ENCODE measurements around the gene CRADD. TPM values are rescaled to one million over a fixed set of nuclear protein-coding genes. Genes with fewer than 3 reads are reported as not detected.

Gene CRADD
- total and polyA plus RNA-seq, 10 of the 15 experiments (the other 5 are each of a cell fraction or from before 2014, with no cell fraction given): 7.6 to 15.5 (median 11.7) TPM

DNA sequence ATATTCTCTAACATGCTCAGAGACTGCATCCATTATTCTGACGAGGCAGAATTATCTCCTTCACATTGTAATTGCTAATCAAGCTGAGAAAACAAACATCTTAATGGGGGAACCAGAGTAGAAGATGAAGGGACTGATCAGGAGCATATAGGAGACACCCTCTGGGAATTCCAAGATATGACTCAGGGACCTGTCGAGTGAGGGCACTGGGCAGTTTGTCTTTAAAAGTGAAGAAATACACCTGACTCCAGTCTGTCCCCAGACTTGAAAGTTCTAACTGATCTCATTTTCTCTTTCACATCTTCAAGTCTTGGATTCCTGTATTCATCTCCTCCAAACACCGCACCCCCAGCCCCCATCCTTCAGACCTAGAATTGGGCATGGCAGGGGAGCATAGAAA is 244.3 kb downstream of the CRADD start:
- ChIA-PET POLR2A (no interaction called here), SMC1A (ENCODE audit: uncharacterized antibody, unreplicated experiment) (no interaction called here), RAD21 (ENCODE audit: unreplicated experiment) (no interaction called here), CTCF (interaction anchor here (0.9 kb wide), 1 partner anchor 179 kb away, joined by 3 read pairs; no protein-coding TSS in a partner anchor)
- H3K4me1 ChIP-seq (ENCODE audit: control insufficient read depth, insufficient read depth, low read length): no peaks in the 10 kb centered on the region
- FAIRE-seq (no peak), DNase-seq (ENCODE audit: low read depth, low spot score) (no peak), ATAC-seq (no peak)
- BruUV-seq (replicated peaks): no TSS peak
- H3K4me3 ChIP-seq: no peak overlapping the region
- TF ChIP-seq IKZF1 (conservative IDR thresholded peaks at IDR 0.05): no peak
- intact Hi-C loops (cut with micrococcal nuclease; ENCODE audit: unreplicated experiment): no loop called here
- no peak overlapping the region for H3K9ac ChIP-seq (ENCODE audit: control insufficient read depth, insufficient read depth, low read length)
- in situ Hi-C loops (cut with MboI): no loop called here
- H3K4me2 ChIP-seq (ENCODE audit: control insufficient read depth, insufficient read depth): no peak overlapping the region
- no peaks in the 10 kb centered on the region for H3K79me2 ChIP-seq (ENCODE audit: control insufficient read depth, insufficient read depth, low read length)
- no peaks in the 10 kb centered on the region for H3K36me3 ChIP-seq (ENCODE audit: control insufficient read depth in 2 of 2, insufficient read depth in 2 of 2, low read length in 1 of 2)
- no peaks in the 10 kb centered on the region; the same call in 2 of the 3 replicates for H3K9me3 ChIP-seq (replicated peaks; ENCODE audit: control insufficient read depth, insufficient read depth, low read length)
- no peaks in the 10 kb centered on the region for H3K27me3 ChIP-seq (replicated peaks in 1 of 2; ENCODE audit: control insufficient read depth in 2 of 2, insufficient read depth in 2 of 2, low read length in 1 of 2)
- no peak overlapping the region for H2AFZ ChIP-seq (ENCODE audit: control insufficient read depth, low read depth, low read length)
- 61% methylated on average over 3 of the region's 3 CpGs for WGBS (ENCODE audit: insufficient coverage, insufficient replicate concordance, low lambda C conversion rate, missing lambda C conversion rate)
- H4K20me1 ChIP-seq (ENCODE audit: control insufficient read depth, insufficient read depth): no peaks in the 10 kb centered on the region
- no peak overlapping the region for H3K27ac ChIP-seq (ENCODE audit: control insufficient read depth, insufficient read depth)

DNA sequence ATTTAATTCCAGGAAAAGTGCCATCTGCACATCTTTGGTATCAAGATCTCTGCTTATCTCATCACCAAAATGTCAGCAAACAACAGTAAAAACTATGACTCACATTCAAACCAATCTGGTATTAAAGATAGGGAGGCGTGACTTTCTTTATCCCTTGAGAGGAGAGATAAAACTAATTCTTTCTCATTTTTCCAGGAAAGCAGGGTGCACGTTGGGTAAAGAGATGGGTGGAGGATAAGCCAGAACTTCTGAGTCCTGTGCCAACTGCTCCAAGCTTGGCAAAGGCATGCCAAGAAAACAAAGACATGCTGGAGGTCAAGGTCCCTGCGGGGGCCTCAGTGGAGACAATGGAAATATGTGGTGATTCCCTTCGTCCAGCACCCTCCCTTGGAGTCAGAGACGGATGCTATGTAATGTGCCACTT is 245.4 kb downstream of the CRADD start:
- Histone ChIP-seq H4K20me1 (ENCODE audit: control insufficient read depth, insufficient read depth) (no peaks in the 10 kb centered on the region), H3K4me2 (ENCODE audit: control insufficient read depth, insufficient read depth) (no peak overlapping the region), H3K27me3 (replicated peaks in 1 of 2; ENCODE audit: control insufficient read depth in 2 of 2, insufficient read depth in 2 of 2, low read length in 1 of 2) (no peaks in the 10 kb centered on the region), H3K9ac (ENCODE audit: control insufficient read depth, insufficient read depth, low read length) (no peak overlapping the region), H3K79me2 (ENCODE audit: control insufficient read depth, insufficient read depth, low read length) (no peaks in the 10 kb centered on the region), H3K4me3 (no peak overlapping the region), H2AFZ (ENCODE audit: control insufficient read depth, low read depth, low read length) (no peak overlapping the region), H3K9me3 (replicated peaks; ENCODE audit: control insufficient read depth, insufficient read depth, low read length) (no peaks in the 10 kb centered on the region; the same call in 2 of the 3 replicates), H3K4me1 (ENCODE audit: control insufficient read depth, insufficient read depth, low read length) (no peaks in the 10 kb centered on the region), H3K27ac (ENCODE audit: control insufficient read depth, insufficient read depth) (no peak overlapping the region), H3K36me3 (ENCODE audit: control insufficient read depth in 2 of 2, insufficient read depth in 2 of 2, low read length in 1 of 2) (no peaks in the 10 kb centered on the region)
- in situ Hi-C loops (cut with MboI): no loop called here
- SMC1A ChIA-PET (ENCODE audit: uncharacterized antibody, unreplicated experiment): no interaction called here
- 1% methylated on average over 5 of the region's 5 CpGs for WGBS (ENCODE audit: insufficient coverage, insufficient replicate concordance, low lambda C conversion rate, missing lambda C conversion rate)
- DNase-seq (ENCODE audit: low read depth, low spot score): no peak
- RAD21 ChIA-PET (ENCODE audit: unreplicated experiment): no interaction called here
- TF ChIP-seq E2F8 (IDR thresholded peaks at IDR 0.05; ENCODE audit: low read depth, partially characterized antibody) (no peak), IKZF1 (conservative IDR thresholded peaks at IDR 0.05) (no peak), RAD21 (IDR thresholded peaks at IDR 0.05; ENCODE audit: insufficient read depth, low read depth, low read length) (no peak), NR2F1 (conservative IDR thresholded peaks at IDR 0.05) (no peak)
- no peak for FAIRE-seq
- CTCF ChIA-PET: no interaction called here
- POLR2A ChIA-PET: no interaction called here
- no TSS peak for BruUV-seq (replicated peaks)
- intact Hi-C loops (cut with micrococcal nuclease; ENCODE audit: unreplicated experiment): no loop called here
- ATAC-seq: no peak

Data from GM12878 (cell line).